Measurements from ENCODE around the gene ZDHHC14. TPM values are rescaled to one million over a fixed set of nuclear protein-coding genes. Genes with fewer than 3 reads are reported as not detected.

ZDHHC14 gene
- total RNA-seq, 4 donors from 2014 or later, result 9.1 to 20.6 (median 12.5) TPM

DNA sequence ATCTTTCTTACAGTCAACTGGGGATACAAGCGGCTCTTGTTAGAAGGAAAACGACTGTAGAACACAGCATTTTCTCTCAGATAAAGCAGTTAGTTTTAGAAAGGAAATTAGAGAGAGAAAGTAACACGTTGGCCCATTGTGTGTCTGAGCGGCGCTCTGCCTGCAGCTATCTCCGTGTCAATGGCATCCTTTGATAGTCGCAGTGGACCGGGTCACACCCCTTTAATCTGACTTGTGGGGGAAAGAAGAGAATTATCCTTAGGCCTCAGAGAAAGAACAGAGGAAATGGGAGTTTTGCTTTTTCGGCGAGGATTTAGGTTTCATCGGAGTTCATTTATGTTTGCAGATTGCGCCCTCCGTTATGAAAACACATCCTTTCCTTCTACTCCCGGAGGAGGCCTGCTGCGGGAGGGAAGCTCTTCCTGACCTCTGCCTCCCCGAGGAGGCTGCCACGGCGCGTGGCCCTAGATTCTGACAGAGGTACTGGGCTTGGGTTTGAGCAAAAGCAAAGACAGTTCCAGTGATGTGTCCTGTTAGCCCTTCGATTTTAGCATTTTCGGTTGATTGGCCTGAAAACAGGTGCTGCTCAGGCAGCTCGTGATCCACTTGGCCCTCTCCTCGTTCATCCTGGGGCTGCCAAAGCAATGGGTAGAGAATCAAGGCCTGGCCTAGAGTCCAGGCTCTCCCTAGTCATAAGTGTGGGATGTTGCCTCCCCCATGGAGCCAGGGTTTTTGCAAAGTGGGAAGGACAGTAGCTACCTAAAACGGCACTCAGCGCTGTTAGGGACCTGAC lies 74.9 kb downstream of the ZDHHC14 start:
- Histone ChIP-seq H3K36me3 (no peaks in the 10 kb centered on the region), H3K4me3 (no peak overlapping the region), H3K27ac (no peak overlapping the region), H3K9me3 (no peaks in the 10 kb centered on the region), H3K27me3 (no peaks in the 10 kb centered on the region), H3K4me1 (peaks cover 0 to 4% (median 0%) of the 10 kb centered on the region in 4 donors)
- TF ChIP-seq, protein P1, sequence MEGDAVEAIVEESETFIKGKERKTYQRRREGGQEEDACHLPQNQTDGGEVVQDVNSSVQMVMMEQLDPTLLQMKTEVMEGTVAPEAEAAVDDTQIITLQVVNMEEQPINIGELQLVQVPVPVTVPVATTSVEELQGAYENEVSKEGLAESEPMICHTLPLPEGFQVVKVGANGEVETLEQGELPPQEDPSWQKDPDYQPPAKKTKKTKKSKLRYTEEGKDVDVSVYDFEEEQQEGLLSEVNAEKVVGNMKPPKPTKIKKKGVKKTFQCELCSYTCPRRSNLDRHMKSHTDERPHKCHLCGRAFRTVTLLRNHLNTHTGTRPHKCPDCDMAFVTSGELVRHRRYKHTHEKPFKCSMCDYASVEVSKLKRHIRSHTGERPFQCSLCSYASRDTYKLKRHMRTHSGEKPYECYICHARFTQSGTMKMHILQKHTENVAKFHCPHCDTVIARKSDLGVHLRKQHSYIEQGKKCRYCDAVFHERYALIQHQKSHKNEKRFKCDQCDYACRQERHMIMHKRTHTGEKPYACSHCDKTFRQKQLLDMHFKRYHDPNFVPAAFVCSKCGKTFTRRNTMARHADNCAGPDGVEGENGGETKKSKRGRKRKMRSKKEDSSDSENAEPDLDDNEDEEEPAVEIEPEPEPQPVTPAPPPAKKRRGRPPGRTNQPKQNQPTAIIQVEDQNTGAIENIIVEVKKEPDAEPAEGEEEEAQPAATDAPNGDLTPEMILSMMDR (IDR thresholded peaks at IDR 0.05), result no peak
- TF ChIP-seq POLR2A (IDR thresholded peaks at IDR 0.05), result no peak
- no peak for DNase-seq

DNA sequence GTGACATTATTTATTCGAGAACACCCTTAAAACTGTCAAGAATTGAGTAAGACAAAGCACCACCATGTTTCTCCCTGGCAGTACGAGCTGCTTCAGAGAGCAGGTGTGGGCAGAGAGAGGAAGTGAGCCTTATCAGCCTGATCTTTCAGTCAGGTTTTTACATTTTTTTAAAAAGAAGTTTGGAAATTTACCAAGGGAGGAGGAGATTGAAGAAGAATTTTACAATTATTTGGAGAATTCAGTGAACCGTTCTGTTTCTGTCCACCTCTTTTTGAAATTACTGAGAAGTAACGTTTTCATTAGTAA lies 75.5 kb downstream of the ZDHHC14 start:
- H3K9me3 ChIP-seq, result no peaks in the 10 kb centered on the region
- no peak overlapping the region for H3K27ac ChIP-seq
- no peak overlapping the region for H3K4me3 ChIP-seq
- no peaks in the 10 kb centered on the region for H3K27me3 ChIP-seq
- no peak for TF ChIP-seq POLR2A (IDR thresholded peaks at IDR 0.05)
- TF ChIP-seq, protein P1 (IDR thresholded peaks at IDR 0.05), result no peak
- peaks cover 0 to 8% (median 0%) of the 10 kb centered on the region in 4 donors for H3K4me1 ChIP-seq
- DNase-seq, result no peak
- H3K36me3 ChIP-seq, result no peaks in the 10 kb centered on the region

DNA sequence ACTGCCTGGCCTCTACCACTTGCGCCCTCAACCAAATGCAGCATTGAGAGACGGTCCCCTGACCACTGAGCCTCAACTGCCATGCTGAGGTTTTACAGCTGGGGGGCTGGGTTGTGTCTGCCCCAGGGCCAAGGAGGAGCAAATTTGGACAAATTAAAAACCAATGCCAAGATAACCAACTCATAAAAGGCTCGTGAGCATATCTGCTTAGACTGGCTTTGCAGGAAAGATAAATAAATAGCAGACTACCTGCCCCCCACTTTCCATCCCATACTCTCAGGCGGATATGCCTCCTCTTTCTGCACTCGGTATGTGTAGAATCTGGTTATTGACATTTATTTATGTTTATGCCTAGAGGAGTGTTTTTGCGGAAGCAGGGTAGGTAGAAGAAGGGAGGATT lies 76.8 kb downstream of the ZDHHC14 start:
- peaks cover 0 to 8% (median 0%) of the 10 kb centered on the region in 4 donors for H3K4me1 ChIP-seq
- H3K27me3 ChIP-seq, result no peaks in the 10 kb centered on the region
- no peak overlapping the region for H3K27ac ChIP-seq
- H3K4me3 ChIP-seq, result no peak overlapping the region
- no peak for DNase-seq
- TF ChIP-seq, protein P1 (IDR thresholded peaks at IDR 0.05), result no peak
- TF ChIP-seq POLR2A (IDR thresholded peaks at IDR 0.05), result no peak
- H3K9me3 ChIP-seq, result no peaks in the 10 kb centered on the region
- H3K36me3 ChIP-seq, result no peaks in the 10 kb centered on the region

DNA sequence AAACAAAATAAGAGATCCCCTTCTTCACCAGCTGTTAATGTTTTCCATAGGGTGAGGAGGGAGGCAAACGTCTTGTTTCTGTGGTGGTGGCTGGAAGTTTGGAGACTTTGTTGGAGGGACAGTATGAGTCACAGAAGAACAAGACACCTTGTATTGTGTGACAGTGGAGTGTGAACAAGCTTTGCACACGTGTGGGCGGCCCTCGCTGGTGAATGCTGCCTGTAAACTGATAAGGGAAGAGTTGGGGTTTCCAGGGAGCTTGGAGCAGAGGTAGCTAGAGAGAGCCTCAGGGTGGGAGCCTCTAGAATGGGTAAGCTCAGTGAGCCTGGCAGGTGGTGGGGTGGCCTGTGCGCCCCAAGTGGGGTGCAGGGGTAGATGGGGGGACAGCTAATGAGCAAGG lies 78.3 kb downstream of the ZDHHC14 start:
- Histone ChIP-seq H3K27ac (no peak overlapping the region), H3K9me3 (no peaks in the 10 kb centered on the region), H3K27me3 (no peaks in the 10 kb centered on the region), H3K4me3 (no peak overlapping the region), H3K4me1 (peaks cover 0 to 8% (median 0%) of the 10 kb centered on the region in 4 donors), H3K36me3 (no peaks in the 10 kb centered on the region)
- no peak for DNase-seq
- no peak for TF ChIP-seq POLR2A (IDR thresholded peaks at IDR 0.05)
- TF ChIP-seq, protein P1 (IDR thresholded peaks at IDR 0.05), result no peak

DNA sequence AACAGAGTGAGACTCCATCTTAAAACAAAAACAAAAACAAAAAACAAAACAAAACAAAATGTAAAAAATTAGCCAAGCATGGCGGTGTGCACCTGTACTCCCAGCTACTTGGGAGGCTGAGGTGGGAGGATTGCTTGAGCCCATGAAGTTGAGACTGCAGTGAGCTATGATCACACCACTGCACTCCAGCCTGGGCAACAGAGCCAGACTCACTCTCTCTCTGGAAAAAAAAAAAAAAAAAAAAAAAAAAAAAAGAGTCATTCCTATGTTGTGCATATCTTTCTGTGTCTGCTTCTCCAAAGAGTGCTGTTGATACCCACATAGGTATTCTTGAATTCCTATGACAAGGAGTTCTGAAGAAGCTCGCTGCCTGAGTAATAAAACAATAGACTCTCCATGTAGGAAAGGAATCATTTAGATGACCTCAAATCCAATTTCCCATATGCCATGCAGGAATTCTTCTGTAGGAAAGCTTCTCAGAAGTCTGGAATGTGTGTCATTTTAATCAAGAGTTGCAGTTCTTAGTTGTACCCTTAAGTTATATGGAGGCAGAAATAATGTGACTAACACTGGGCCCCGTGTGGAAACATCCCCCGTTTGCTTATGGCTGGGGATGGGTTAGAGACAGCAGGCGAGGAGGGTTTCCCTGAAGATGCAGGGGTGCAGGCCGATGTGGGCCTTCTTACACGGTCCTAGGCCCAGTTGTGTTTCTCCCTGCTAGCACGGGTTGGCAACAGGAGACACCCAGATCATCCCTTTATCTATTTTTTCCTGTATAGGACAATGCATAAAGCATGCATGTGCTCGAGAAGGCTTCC lies 79.4 kb downstream of the ZDHHC14 start:
- no peak for DNase-seq
- H3K9me3 ChIP-seq, result no peaks in the 10 kb centered on the region
- H3K4me3 ChIP-seq, result no peak overlapping the region
- TF ChIP-seq POLR2A (IDR thresholded peaks at IDR 0.05), result no peak
- TF ChIP-seq, protein P1 (IDR thresholded peaks at IDR 0.05), result no peak
- H3K27ac ChIP-seq, result no peak overlapping the region
- H3K36me3 ChIP-seq, result no peaks in the 10 kb centered on the region
- peaks cover 0 to 8% (median 0%) of the 10 kb centered on the region in 4 donors for H3K4me1 ChIP-seq
- H3K27me3 ChIP-seq, result no peaks in the 10 kb centered on the region

All from Peyer's patch (tissue), 4 donors.